ENCODE data around the gene UBL4A. TPM values are rescaled to one million over a fixed set of nuclear protein-coding genes. Genes with fewer than 3 reads are reported as not detected.

Gene UBL4A
- total RNA-seq, 1 experiment from 2014 or later = 38.8 TPM

DNA sequence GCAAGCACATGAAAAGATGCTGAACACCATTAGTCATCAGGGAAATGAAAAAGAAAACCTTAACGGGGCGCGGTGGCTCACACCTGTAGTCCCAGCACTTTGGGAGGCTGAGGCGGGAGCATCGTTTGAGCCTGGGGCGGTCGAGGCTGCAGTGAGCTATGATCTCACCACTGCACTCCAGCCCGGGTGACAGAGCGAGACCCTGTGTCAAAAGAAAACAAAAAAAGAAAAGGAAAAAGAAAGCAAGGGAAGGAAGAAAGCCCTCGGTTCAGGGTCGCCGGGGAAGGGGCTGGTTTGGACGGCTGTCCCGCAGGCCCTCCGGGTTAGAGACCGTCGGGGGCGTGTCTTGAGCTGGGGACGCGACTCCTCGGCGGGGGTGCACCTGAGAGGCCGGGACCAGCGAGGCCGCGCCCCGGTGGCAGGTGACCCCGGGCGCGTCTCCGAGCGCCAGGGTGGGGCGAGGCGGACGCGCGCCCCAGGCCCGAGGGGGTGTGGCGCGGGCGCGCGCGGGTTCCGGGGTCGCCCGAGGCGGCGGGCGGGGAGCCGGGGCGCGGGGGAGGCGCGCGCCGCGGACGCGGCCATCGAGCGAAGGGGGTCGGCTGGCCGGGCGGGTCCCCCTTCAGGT, 28.8 kb downstream of the UBL4A start:
- TF ChIP-seq, protein P1, sequence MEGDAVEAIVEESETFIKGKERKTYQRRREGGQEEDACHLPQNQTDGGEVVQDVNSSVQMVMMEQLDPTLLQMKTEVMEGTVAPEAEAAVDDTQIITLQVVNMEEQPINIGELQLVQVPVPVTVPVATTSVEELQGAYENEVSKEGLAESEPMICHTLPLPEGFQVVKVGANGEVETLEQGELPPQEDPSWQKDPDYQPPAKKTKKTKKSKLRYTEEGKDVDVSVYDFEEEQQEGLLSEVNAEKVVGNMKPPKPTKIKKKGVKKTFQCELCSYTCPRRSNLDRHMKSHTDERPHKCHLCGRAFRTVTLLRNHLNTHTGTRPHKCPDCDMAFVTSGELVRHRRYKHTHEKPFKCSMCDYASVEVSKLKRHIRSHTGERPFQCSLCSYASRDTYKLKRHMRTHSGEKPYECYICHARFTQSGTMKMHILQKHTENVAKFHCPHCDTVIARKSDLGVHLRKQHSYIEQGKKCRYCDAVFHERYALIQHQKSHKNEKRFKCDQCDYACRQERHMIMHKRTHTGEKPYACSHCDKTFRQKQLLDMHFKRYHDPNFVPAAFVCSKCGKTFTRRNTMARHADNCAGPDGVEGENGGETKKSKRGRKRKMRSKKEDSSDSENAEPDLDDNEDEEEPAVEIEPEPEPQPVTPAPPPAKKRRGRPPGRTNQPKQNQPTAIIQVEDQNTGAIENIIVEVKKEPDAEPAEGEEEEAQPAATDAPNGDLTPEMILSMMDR (IDR thresholded peaks at IDR 0.05; ENCODE audit: insufficient read depth in 1 of 2, low read depth in 1 of 2, low read length in 1 of 2, severe bottlenecking in 1 of 2, unreplicated experiment in 1 of 2) = no peak
- no peaks in the 10 kb centered on the region for H3K27me3 ChIP-seq (replicated peaks; ENCODE audit: control insufficient read depth, insufficient read depth, low read length)
- no peaks in the 10 kb centered on the region for H3K4me1 ChIP-seq
- peaks cover 29% of the 10 kb centered on the region for H3K36me3 Mint-ChIP-seq (ENCODE audit: insufficient read depth, unreplicated experiment)
- H3K27ac Mint-ChIP-seq (ENCODE audit: unreplicated experiment) = peak overlapping the region; percentile 93
- H3K9me3 ChIP-seq = no peaks in the 10 kb centered on the region
- H3K27me3 Mint-ChIP-seq (ENCODE audit: insufficient read depth, unreplicated experiment) = no peaks in the 10 kb centered on the region
- peak overlapping the region; percentile 98 for H3K4me3 Mint-ChIP-seq (ENCODE audit: unreplicated experiment)
- ChIA-PET POLR2A (interaction anchor here (1.1 to 1.2 kb wide), 2 partner anchors 33 to 60 kb away, joined by 3 read pairs; partner anchors contain the start of gene SLC10A3), CTCF (interaction anchor here (1.0 to 1.2 kb wide), 2 partner anchors 69 to 84 kb away, joined by 3 to 4 read pairs; no protein-coding TSS in a partner anchor)
- BruUV-seq (replicated peaks) = no TSS peak
- peak; percentile 74 to 83 for DNase-seq
- H3K9me3 Mint-ChIP-seq (ENCODE audit: unreplicated experiment) = no peaks in the 10 kb centered on the region
- H3K36me3 ChIP-seq (ENCODE audit: control insufficient read depth, insufficient read depth, low read length) = no peaks in the 10 kb centered on the region
- no peaks in the 10 kb centered on the region for H3K4me1 Mint-ChIP-seq (ENCODE audit: low read depth, unreplicated experiment)
- peak overlapping the region; percentile 72 for H3K4me3 ChIP-seq (ENCODE audit: low read depth, low read length)
- intact Hi-C loops (cut with micrococcal nuclease; ENCODE audit: unreplicated experiment) = no loop called here

DNA sequence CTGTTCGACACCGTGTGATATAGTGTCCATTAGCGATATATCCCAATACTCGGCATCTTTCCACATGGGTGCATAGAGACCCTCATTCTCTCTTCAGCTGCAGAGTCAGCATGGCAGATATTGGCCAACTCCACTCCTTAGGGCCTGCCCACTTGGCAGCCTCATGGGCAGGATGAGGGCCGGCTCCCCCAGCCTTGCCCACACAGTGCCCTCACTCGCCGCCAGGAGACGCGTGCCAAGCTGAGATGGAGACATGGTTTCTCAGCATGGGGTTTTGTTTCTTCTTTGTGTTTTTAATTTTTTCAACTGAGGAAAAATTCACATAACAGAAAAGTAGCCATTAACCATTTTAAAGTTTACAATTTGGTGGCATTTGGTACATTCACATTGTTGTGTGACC, 33.6 kb downstream of the UBL4A start:
- CTCF ChIA-PET = interaction anchor here (0.7 kb wide), 1 partner anchor 643 kb away, joined by 5 read pairs; no protein-coding TSS in a partner anchor
- POLR2A ChIA-PET = interaction anchor here (0.6 kb wide), 2 partner anchors 33 to 38 kb away, joined by 3 to 5 read pairs; partner anchors contain the start of genes SLC10A3 and UBL4A
- Histone ChIP-seq H3K4me3 (ENCODE audit: low read depth, low read length) (no peak overlapping the region), H3K9me3 (no peaks in the 10 kb centered on the region), H3K27me3 (replicated peaks; ENCODE audit: control insufficient read depth, insufficient read depth, low read length) (no peaks in the 10 kb centered on the region), H3K4me1 (no peaks in the 10 kb centered on the region), H3K36me3 (ENCODE audit: control insufficient read depth, insufficient read depth, low read length) (no peaks in the 10 kb centered on the region)
- intact Hi-C loops (cut with micrococcal nuclease; ENCODE audit: unreplicated experiment) = no loop called here
- H3K36me3 Mint-ChIP-seq (ENCODE audit: insufficient read depth, unreplicated experiment) = peaks cover 21% of the 10 kb centered on the region
- no peak for DNase-seq
- TF ChIP-seq, protein P1 (IDR thresholded peaks at IDR 0.05; ENCODE audit: insufficient read depth in 1 of 2, low read depth in 1 of 2, low read length in 1 of 2, severe bottlenecking in 1 of 2, unreplicated experiment in 1 of 2) = no peak
- no peaks in the 10 kb centered on the region for H3K27me3 Mint-ChIP-seq (ENCODE audit: insufficient read depth, unreplicated experiment)
- no TSS peak for BruUV-seq (replicated peaks)
- no peaks in the 10 kb centered on the region for H3K4me1 Mint-ChIP-seq (ENCODE audit: low read depth, unreplicated experiment)
- H3K9me3 Mint-ChIP-seq (ENCODE audit: unreplicated experiment) = no peaks in the 10 kb centered on the region
- no peak overlapping the region for H3K4me3 Mint-ChIP-seq (ENCODE audit: unreplicated experiment)
- no peak overlapping the region for H3K27ac Mint-ChIP-seq (ENCODE audit: unreplicated experiment)

DNA sequence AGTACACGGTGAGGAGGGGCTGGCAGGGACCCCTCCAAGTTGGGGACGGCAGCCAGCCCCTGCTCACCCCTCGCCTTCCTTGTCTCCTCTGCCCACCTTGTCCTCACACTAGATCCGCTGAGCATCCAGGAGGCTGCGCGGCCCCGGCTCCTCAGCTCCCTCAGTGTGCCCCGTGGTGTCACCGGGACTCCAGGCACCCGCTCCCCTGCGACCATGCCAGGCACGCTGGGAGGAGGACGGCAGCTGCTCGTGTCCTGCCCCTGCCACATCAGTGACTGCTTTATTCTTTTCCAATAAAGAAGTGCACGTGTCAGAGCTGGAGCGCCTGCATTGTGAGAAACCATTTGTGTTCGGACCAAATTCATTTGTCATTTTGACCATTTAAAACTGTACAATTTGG, 36.1 kb downstream of the UBL4A start:
- H3K27me3 ChIP-seq (replicated peaks; ENCODE audit: control insufficient read depth, insufficient read depth, low read length) = no peaks in the 10 kb centered on the region
- Mint-ChIP-seq H3K36me3 (ENCODE audit: insufficient read depth, unreplicated experiment) (peaks cover 28% of the 10 kb centered on the region), H3K27ac (ENCODE audit: unreplicated experiment) (no peak overlapping the region), H3K4me1 (ENCODE audit: low read depth, unreplicated experiment) (no peaks in the 10 kb centered on the region), H3K9me3 (ENCODE audit: unreplicated experiment) (no peaks in the 10 kb centered on the region), H3K4me3 (ENCODE audit: unreplicated experiment) (no peak overlapping the region), H3K27me3 (ENCODE audit: insufficient read depth, unreplicated experiment) (no peaks in the 10 kb centered on the region)
- intact Hi-C loops (cut with micrococcal nuclease; ENCODE audit: unreplicated experiment) = no loop called here
- H3K4me3 ChIP-seq (ENCODE audit: low read depth, low read length) = no peak overlapping the region
- H3K4me1 ChIP-seq = no peaks in the 10 kb centered on the region
- ChIA-PET CTCF (no interaction called here), POLR2A (no interaction called here)
- H3K9me3 ChIP-seq = no peaks in the 10 kb centered on the region
- BruUV-seq (replicated peaks) = TSS peak; percentile 61
- H3K36me3 ChIP-seq (ENCODE audit: control insufficient read depth, insufficient read depth, low read length) = no peaks in the 10 kb centered on the region
- TF ChIP-seq, protein P1 (IDR thresholded peaks at IDR 0.05; ENCODE audit: insufficient read depth in 1 of 2, low read depth in 1 of 2, low read length in 1 of 2, severe bottlenecking in 1 of 2, unreplicated experiment in 1 of 2) = no peak
- DNase-seq = no peak
